Gastrocnemius medialis (tissue), 4 donors: ENCODE measurements around the gene SLC19A2.

ENCODE experiments used
- POLR2A ChIP-seq, 2 donors: fragments of 450-650 bp; IDR thresholded peaks; one replicate each; pipeline ENCODE4 v1.6.1; 2017; ENCODE audit warnings: antibody characterized with exemption in 2 of 2, mild to moderate bottlenecking in 2 of 2, moderate library complexity in 2 of 2
- TF ChIP-seq, protein P1 (sequence below), 5 experiments: fragments of 450-650 bp in 3 of 5; fragments of 200-600 bp in 2 of 5; sonication (generic) in 2 of 5; IDR thresholded peaks in 4 of 5; conservative IDR thresholded peaks in 1 of 5; 1 replicate in 4 of 5; 2 replicates in 1 of 5; pipeline ENCODE4 v1.5.1; 2016 to 2019; ENCODE audit warnings: antibody characterized with exemption in 5 of 5, mild to moderate bottlenecking in 3 of 5, moderate library complexity in 3 of 5

GRCh38 chr1:169515641-169516040, 29.9 kb upstream of the SLC19A2 start:
- no peak for TF ChIP-seq POLR2A (IDR thresholded peaks at IDR 0.05)
- TF ChIP-seq, protein P1, sequence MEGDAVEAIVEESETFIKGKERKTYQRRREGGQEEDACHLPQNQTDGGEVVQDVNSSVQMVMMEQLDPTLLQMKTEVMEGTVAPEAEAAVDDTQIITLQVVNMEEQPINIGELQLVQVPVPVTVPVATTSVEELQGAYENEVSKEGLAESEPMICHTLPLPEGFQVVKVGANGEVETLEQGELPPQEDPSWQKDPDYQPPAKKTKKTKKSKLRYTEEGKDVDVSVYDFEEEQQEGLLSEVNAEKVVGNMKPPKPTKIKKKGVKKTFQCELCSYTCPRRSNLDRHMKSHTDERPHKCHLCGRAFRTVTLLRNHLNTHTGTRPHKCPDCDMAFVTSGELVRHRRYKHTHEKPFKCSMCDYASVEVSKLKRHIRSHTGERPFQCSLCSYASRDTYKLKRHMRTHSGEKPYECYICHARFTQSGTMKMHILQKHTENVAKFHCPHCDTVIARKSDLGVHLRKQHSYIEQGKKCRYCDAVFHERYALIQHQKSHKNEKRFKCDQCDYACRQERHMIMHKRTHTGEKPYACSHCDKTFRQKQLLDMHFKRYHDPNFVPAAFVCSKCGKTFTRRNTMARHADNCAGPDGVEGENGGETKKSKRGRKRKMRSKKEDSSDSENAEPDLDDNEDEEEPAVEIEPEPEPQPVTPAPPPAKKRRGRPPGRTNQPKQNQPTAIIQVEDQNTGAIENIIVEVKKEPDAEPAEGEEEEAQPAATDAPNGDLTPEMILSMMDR (IDR thresholded peaks at IDR 0.05 in 4 of 5, conservative IDR thresholded peaks at IDR 0.05 in 1 of 5), result no peak
